ENCODE data around the gene SLC36A3.

- TF ChIP-seq CTCF (IDR thresholded peaks at IDR 0.05; ENCODE audit: low read length) (no peak), EZH2 (IDR thresholded peaks at IDR 0.05; ENCODE audit: borderline replicate concordance, low read length) (no peak)
These were observed 43.6 kb downstream of the SLC36A3 start for GRCh38 chr5:151259931-151260330.
